ENCODE measurements around the gene VPS51. TPM values are rescaled to one million over a fixed set of nuclear protein-coding genes. Genes with fewer than 3 reads are reported as not detected.

VPS51 gene
- total and polyA plus RNA-seq, 2 of the 13 experiments (the other 11 are each of a cell fraction or from before 2014, with no cell fraction given), result 76.3 to 90.6 TPM

DNA sequence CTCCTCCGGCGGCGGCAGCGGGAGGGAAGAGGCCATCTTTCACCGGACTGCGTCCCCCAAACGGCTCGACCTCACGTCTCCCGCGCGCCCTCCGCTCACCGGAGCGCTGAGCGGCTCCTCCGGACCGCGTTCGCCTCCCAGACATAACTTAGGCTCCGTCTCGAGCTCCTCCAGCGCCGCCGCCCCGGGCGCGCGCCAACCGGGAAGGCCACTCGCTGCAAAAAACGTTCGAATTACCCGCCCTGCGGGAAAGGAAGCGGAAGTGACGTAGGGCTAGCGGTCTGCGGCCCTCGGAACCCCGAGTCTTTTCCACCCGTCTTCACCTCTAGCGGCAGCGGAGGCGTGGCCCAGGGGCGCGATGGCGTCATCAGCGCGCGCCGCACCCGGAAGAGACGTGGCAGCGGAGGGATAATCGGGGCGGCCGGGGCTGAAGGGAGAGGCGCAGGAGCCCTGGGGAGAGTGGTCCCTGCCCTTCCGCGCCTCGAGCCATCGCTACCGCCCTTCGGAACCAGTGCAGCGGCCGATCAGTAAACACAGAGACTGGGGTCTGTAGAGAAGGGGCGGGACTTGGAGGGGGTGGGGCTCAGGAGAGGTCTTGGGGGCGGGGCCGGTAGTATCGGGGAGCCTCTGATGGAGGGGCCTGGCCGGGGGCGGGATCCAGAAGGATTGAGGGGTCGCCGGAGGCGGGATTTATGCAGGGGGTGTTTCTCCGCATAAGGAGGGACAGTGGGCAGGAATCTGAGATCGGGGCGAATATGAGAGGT lies 12.0 kb upstream of the VPS51 start, which contains the start of the genes CDCA5 and ZFPL1:
CDCA5 (minus strand) TSS at position 207 of the 764 bp plus-strand sequence; CDS start at position 145, 62 bp downstream.
ZFPL1 (plus strand) TSS at position 389 of the 764 bp plus-strand sequence. CDS start 477 bp downstream, outside the sequence.
- ChIA-PET POLR2A (no interaction called here), CTCF (ENCODE audit: low intra/inter-chr PET ratio, low total read pairs) (no interaction called here)
- Histone ChIP-seq H3K9ac (ENCODE audit: insufficient read depth, low read depth, low read length) (peak within 1 kb of the TSS; percentile 95), H3K27me3 (ENCODE audit: control insufficient read depth in 1 of 2, insufficient read depth in 2 of 2, low read length in 2 of 2) (no peaks in the 10 kb centered on the region; a peak in 1 of 5 replicates), H4K20me1 (ENCODE audit: insufficient read depth, low read length) (no peaks in the 10 kb centered on the region), H3K36me3 (replicated peaks in 1 of 2; ENCODE audit: control insufficient read depth in 1 of 2, insufficient read depth in 2 of 2, low read length in 2 of 2) (peaks cover 19 to 31% of the 10 kb centered on the region in 2 experiments), H3K79me2 (ENCODE audit: insufficient read depth, low read length) (peaks cover 31% of the 10 kb centered on the region), H2AFZ (ENCODE audit: low read length) (no peak within 1 kb of the TSS), H3K27ac (ENCODE audit: extremely low read length, insufficient read depth, low read length) (peak within 1 kb of the TSS; percentile 83), H3K4me2 (ENCODE audit: low read depth, low read length) (peak within 1 kb of the TSS; percentile 93), H3K9me3 (ENCODE audit: low read length) (no peaks in the 10 kb centered on the region), H3K4me1 (ENCODE audit: insufficient read depth, low read length) (peaks cover 33% of the 10 kb centered on the region), H3K4me3 (replicated peaks in 1 of 3; ENCODE audit: insufficient read depth in 1 of 3, low read depth in 2 of 3, low read length in 3 of 3) (peak within 1 kb of the TSS; percentile 70 to 99 (median 87))
- ATAC-seq (peak; percentile 83), DNase-seq (ENCODE audit: low spot score) (peak; percentile 91), FAIRE-seq (peak; percentile 76)
- under 1% methylated on average over 63 of the region's 79 CpGs for WGBS (ENCODE audit: low lambda C conversion rate)
- intact Hi-C loops (cut with micrococcal nuclease; ENCODE audit: unreplicated experiment), result no loop called here
- in situ Hi-C loops (cut with HindIII; ENCODE audit: extremely low pct_ligation_motif_present, low pct_unique_long_range_greater_than_20kb), result no loop called here
- no TSS peak for BruUV-seq (replicated peaks)
- TF ChIP-seq ZNF558 (CRISPR knock-in tag; IDR thresholded peaks at IDR 0.05; ENCODE audit: borderline replicate concordance) (peak; percentile 82), ZNF224 (CRISPR knock-in tag; IDR thresholded peaks at IDR 0.05) (no peak), TCF12 (IDR thresholded peaks at IDR 0.05) (no peak), TCF12 (CRISPR knock-in tag; IDR thresholded peaks at IDR 0.05) (no peak)
- TF ChIP-seq, protein P1, sequence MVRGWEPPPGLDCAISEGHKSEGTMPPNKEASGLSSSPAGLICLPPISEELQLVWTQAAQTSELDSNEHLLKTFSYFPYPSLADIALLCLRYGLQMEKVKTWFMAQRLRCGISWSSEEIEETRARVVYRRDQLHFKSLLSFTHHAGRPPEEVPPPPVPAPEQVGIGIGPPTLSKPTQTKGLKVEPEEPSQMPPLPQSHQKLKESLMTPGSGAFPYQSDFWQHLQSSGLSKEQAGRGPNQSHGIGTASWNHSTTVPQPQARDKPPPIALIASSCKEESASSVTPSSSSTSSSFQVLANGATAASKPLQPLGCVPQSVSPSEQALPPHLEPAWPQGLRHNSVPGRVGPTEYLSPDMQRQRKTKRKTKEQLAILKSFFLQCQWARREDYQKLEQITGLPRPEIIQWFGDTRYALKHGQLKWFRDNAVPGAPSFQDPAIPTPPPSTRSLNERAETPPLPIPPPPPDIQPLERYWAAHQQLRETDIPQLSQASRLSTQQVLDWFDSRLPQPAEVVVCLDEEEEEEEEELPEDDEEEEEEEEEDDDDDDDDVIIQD (CRISPR knock-in tag; IDR thresholded peaks at IDR 0.05; ENCODE audit: low read depth), result peak; percentile 60; the same call in 1 of the 2 replicates
- TF ChIP-seq, protein P2, sequence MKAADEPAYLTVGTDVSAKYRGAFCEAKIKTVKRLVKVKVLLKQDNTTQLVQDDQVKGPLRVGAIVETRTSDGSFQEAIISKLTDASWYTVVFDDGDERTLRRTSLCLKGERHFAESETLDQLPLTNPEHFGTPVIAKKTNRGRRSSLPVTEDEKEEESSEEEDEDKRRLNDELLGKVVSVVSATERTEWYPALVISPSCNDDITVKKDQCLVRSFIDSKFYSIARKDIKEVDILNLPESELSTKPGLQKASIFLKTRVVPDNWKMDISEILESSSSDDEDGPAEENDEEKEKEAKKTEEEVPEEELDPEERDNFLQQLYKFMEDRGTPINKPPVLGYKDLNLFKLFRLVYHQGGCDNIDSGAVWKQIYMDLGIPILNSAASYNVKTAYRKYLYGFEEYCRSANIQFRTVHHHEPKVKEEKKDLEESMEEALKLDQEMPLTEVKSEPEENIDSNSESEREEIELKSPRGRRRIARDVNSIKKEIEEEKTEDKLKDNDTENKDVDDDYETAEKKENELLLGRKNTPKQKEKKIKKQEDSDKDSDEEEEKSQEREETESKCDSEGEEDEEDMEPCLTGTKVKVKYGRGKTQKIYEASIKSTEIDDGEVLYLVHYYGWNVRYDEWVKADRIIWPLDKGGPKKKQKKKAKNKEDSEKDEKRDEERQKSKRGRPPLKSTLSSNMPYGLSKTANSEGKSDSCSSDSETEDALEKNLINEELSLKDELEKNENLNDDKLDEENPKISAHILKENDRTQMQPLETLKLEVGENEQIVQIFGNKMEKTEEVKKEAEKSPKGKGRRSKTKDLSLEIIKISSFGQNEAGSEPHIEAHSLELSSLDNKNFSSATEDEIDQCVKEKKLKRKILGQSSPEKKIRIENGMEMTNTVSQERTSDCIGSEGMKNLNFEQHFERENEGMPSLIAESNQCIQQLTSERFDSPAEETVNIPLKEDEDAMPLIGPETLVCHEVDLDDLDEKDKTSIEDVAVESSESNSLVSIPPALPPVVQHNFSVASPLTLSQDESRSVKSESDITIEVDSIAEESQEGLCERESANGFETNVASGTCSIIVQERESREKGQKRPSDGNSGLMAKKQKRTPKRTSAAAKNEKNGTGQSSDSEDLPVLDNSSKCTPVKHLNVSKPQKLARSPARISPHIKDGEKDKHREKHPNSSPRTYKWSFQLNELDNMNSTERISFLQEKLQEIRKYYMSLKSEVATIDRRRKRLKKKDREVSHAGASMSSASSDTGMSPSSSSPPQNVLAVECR (CRISPR knock-in tag; IDR thresholded peaks at IDR 0.05; ENCODE audit: borderline replicate concordance), result peak; percentile 100
- TF ChIP-seq, protein P3, sequence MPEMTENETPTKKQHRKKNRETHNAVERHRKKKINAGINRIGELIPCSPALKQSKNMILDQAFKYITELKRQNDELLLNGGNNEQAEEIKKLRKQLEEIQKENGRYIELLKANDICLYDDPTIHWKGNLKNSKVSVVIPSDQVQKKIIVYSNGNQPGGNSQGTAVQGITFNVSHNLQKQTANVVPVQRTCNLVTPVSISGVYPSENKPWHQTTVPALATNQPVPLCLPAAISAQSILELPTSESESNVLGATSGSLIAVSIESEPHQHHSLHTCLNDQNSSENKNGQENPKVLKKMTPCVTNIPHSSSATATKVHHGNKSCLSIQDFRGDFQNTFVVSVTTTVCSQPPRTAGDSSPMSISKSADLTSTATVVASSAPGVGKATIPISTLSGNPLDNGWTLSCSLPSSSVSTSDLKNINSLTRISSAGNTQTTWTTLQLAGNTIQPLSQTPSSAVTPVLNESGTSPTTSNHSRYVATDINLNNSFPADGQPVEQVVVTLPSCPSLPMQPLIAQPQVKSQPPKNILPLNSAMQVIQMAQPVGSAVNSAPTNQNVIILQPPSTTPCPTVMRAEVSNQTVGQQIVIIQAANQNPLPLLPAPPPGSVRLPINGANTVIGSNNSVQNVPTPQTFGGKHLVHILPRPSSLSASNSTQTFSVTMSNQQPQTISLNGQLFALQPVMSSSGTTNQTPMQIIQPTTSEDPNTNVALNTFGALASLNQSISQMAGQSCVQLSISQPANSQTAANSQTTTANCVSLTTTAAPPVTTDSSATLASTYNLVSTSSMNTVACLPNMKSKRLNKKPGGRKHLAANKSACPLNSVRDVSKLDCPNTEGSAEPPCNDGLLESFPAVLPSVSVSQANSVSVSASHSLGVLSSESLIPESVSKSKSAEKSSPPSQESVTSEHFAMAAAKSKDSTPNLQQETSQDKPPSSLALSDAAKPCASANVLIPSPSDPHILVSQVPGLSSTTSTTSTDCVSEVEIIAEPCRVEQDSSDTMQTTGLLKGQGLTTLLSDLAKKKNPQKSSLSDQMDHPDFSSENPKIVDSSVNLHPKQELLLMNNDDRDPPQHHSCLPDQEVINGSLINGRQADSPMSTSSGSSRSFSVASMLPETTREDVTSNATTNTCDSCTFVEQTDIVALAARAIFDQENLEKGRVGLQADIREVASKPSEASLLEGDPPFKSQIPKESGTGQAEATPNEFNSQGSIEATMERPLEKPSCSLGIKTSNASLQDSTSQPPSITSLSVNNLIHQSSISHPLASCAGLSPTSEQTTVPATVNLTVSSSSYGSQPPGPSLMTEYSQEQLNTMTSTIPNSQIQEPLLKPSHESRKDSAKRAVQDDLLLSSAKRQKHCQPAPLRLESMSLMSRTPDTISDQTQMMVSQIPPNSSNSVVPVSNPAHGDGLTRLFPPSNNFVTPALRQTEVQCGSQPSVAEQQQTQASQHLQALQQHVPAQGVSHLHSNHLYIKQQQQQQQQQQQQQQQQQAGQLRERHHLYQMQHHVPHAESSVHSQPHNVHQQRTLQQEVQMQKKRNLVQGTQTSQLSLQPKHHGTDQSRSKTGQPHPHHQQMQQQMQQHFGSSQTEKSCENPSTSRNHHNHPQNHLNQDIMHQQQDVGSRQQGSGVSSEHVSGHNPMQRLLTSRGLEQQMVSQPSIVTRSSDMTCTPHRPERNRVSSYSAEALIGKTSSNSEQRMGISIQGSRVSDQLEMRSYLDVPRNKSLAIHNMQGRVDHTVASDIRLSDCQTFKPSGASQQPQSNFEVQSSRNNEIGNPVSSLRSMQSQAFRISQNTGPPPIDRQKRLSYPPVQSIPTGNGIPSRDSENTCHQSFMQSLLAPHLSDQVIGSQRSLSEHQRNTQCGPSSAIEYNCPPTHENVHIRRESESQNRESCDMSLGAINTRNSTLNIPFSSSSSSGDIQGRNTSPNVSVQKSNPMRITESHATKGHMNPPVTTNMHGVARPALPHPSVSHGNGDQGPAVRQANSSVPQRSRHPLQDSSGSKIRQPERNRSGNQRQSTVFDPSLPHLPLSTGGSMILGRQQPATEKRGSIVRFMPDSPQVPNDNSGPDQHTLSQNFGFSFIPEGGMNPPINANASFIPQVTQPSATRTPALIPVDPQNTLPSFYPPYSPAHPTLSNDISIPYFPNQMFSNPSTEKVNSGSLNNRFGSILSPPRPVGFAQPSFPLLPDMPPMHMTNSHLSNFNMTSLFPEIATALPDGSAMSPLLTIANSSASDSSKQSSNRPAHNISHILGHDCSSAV (CRISPR knock-in tag; IDR thresholded peaks at IDR 0.05; ENCODE audit: borderline replicate concordance), result no peak
